WTC11 (cell line): ENCODE measurements around the gene FEM1B. TPM values are rescaled to one million over a fixed set of nuclear protein-coding genes. Genes with fewer than 3 reads are reported as not detected.

Source experiments
- ATAC-seq: fragments of 200-7000 bp; cut with Tn5 transposase; 2 replicates; pipeline ENCODE4 v1.10.0; 2021; ENCODE audit warnings: mild to moderate bottlenecking, moderate library complexity
- CTCF ChIA-PET: fragments of 300-600 bp; sonication (Branson Sonifier 250); formaldehyde crosslinking; loops from one replicate; lab custom pipeline; 2021; ENCODE audit warnings: antibody characterized with exemption; lab: Charles Lee
- POLR2A ChIA-PET: fragments of 350-600 bp; sonication (Branson Sonifier 250); formaldehyde crosslinking; loops from one replicate; lab custom pipeline; 2021; ENCODE audit warnings: antibody characterized with exemption; lab: Charles Lee
- DNase-seq: peaks from one replicate; pipeline ENCODE4 v3.0.0; 2021; ENCODE audit warnings: low spot score
- H3K27ac Mint-ChIP-seq: 2 replicates; pipeline ENCODE4 v1.8.0; 2021; ENCODE audit warnings: mixed read lengths
- H3K27me3 Mint-ChIP-seq: 2 replicates; pipeline ENCODE4 v1.8.0; 2021; ENCODE audit warnings: low read depth, mild to moderate bottlenecking, moderate library complexity, mixed read lengths
- H3K36me3 Mint-ChIP-seq: 2 replicates; pipeline ENCODE4 v1.8.0; 2021; ENCODE audit warnings: mixed read lengths
- H3K4me1 Mint-ChIP-seq: 2 replicates; pipeline ENCODE4 v1.8.0; 2022; ENCODE audit warnings: mixed read lengths
- H3K4me3 Mint-ChIP-seq: 2 replicates; pipeline ENCODE4 v1.8.0; 2021; ENCODE audit warnings: mild to moderate bottlenecking, moderate library complexity, mixed read lengths
- H3K9me3 Mint-ChIP-seq: 2 replicates; pipeline ENCODE4 v1.8.0; 2021; ENCODE audit warnings: mixed read lengths
- CREB1 ChIP-seq: sonication (generic); formaldehyde crosslinking; IDR thresholded peaks from 2 replicates; pipeline ENCODE4 v1.8.0; 2023; ENCODE audit warnings: mild to moderate bottlenecking, missing genetic modification reagents
- CREM ChIP-seq: sonication (generic); formaldehyde crosslinking; IDR thresholded peaks from 2 replicates; pipeline ENCODE4 v1.8.1; 2022; ENCODE audit warnings: mild to moderate bottlenecking, missing genetic modification reagents, moderate library complexity
- GABPB1 ChIP-seq: sonication (generic); formaldehyde crosslinking; IDR thresholded peaks from 2 replicates; pipeline ENCODE4 v1.8.1; 2023; ENCODE audit warnings: mild to moderate bottlenecking, missing genetic modification reagents
- HMGXB4 ChIP-seq: sonication (generic); formaldehyde crosslinking; IDR thresholded peaks from 2 replicates; pipeline ENCODE4 v1.8.1; 2023; ENCODE audit warnings: mild to moderate bottlenecking, moderate library complexity, missing genetic modification reagents
- JAZF1 ChIP-seq: fragments of 250-450 bp; sonication (Bioruptor Pico); IDR thresholded peaks from 2 replicates; pipeline ENCODE4 v1.9.0; 2021; ENCODE audit warnings: moderate library complexity, mild to moderate bottlenecking, inconsistent platforms
- JUN ChIP-seq: sonication (generic); formaldehyde crosslinking; IDR thresholded peaks from 2 replicates; pipeline ENCODE4 v1.8.0; 2023; ENCODE audit warnings: mild to moderate bottlenecking, missing genetic modification reagents
- MXD4 ChIP-seq: fragments of 250-450 bp; sonication (Bioruptor Pico); IDR thresholded peaks from 2 replicates; pipeline ENCODE4 v1.8.0; 2021; ENCODE audit warnings: mild to moderate bottlenecking, moderate library complexity, borderline replicate concordance
- NR3C1 ChIP-seq: sonication (generic); formaldehyde crosslinking; conservative IDR thresholded peaks from 2 replicates; pipeline ENCODE4 v1.8.1; 2023; ENCODE audit warnings: low read depth, mild to moderate bottlenecking, missing genetic modification reagents
- PRRX2 ChIP-seq: fragments of 250-450 bp; sonication (Bioruptor Pico); IDR thresholded peaks from 2 replicates; pipeline ENCODE4 v1.8.0; 2021; ENCODE audit warnings: mild to moderate bottlenecking
- RORB ChIP-seq: fragments of 250-450 bp; sonication (Bioruptor Pico); IDR thresholded peaks from 2 replicates; pipeline ENCODE4 v1.9.0; 2021; ENCODE audit warnings: mild to moderate bottlenecking
- SP1 ChIP-seq: sonication (generic); formaldehyde crosslinking; conservative IDR thresholded peaks from 2 replicates; pipeline ENCODE4 v1.8.1; 2022; ENCODE audit warnings: missing genetic modification reagents
- USF1 ChIP-seq: sonication (generic); formaldehyde crosslinking; IDR thresholded peaks from 2 replicates; pipeline ENCODE4 v1.8.0; 2022; ENCODE audit warnings: mild to moderate bottlenecking, missing genetic modification reagents
- ZNF121 ChIP-seq: sonication (generic); formaldehyde crosslinking; IDR thresholded peaks from 2 replicates; pipeline ENCODE4 v1.8.0; 2023; ENCODE audit warnings: missing genetic modification reagents
- ZNF396 ChIP-seq: fragments of 250-450 bp; sonication (Bioruptor Pico); IDR thresholded peaks from 2 replicates; pipeline ENCODE4 v1.8.0; 2021; ENCODE audit warnings: mild to moderate bottlenecking, moderate library complexity, borderline replicate concordance
- ZSCAN18 ChIP-seq: fragments of 250-450 bp; sonication (Bioruptor Pico); IDR thresholded peaks from 2 replicates; pipeline ENCODE4 v2.1.2; 2022; ENCODE audit warnings: mild to moderate bottlenecking, moderate library complexity
- total RNA-seq: library from RNA; stranded (reverse); gene quantifications from 3 replicates; pipeline ENCODE4 v1.2.3, GENCODE V29; 2021
- TF ChIP-seq, protein P1 (sequence below): sonication (generic); formaldehyde crosslinking; IDR thresholded peaks from 2 replicates; pipeline ENCODE4 v1.8.0; 2022; ENCODE audit warnings: mild to moderate bottlenecking, missing genetic modification reagents
- TF ChIP-seq, protein P2 (sequence below): sonication (generic); formaldehyde crosslinking; IDR thresholded peaks from 2 replicates; pipeline ENCODE4 v1.8.1; 2022; ENCODE audit warnings: low read depth, mild to moderate bottlenecking, moderate library complexity, missing genetic modification reagents, borderline replicate concordance
- TF ChIP-seq, protein P3 (sequence below): sonication (generic); formaldehyde crosslinking; IDR thresholded peaks from 2 replicates; pipeline ENCODE4 v1.8.1; 2023; ENCODE audit warnings: mild to moderate bottlenecking, missing genetic modification reagents, moderate library complexity
- TF ChIP-seq, protein P4 (sequence below): fragments of 250-450 bp; sonication (Bioruptor Pico); IDR thresholded peaks from 2 replicates; pipeline ENCODE4 v1.9.0; 2021; ENCODE audit warnings: moderate library complexity, mild to moderate bottlenecking, inconsistent platforms, borderline replicate concordance

FEM1B gene
- total RNA-seq, 1 experiment from 2014 or later: 64.8 TPM

GRCh38 chr15:68330901-68331300 lies 53.4 kb downstream of the FEM1B start:
- Mint-ChIP-seq H3K27me3 (peaks cover 8% of the 10 kb centered on the region), H3K4me3 (no peak overlapping the region), H3K9me3 (no peaks in the 10 kb centered on the region), H3K4me1 (peaks cover 46% of the 10 kb centered on the region), H3K36me3 (no peaks in the 10 kb centered on the region), H3K27ac (no peak overlapping the region)
- DNase-seq: no peak
- peak; percentile 36 for ATAC-seq
- POLR2A ChIA-PET: no interaction called here
- TF ChIP-seq NR3C1 (CRISPR knock-in tag): no peak
- no peak for TF ChIP-seq JAZF1 (CRISPR knock-in tag)
- TF ChIP-seq ZSCAN18 (CRISPR knock-in tag): no peak
- TF ChIP-seq CREB1: no peak
- CTCF ChIA-PET: interaction anchor here (2.6 kb wide), 1 partner anchor 15 kb away, joined by 15 read pairs; no protein-coding TSS in a partner anchor

DNA sequence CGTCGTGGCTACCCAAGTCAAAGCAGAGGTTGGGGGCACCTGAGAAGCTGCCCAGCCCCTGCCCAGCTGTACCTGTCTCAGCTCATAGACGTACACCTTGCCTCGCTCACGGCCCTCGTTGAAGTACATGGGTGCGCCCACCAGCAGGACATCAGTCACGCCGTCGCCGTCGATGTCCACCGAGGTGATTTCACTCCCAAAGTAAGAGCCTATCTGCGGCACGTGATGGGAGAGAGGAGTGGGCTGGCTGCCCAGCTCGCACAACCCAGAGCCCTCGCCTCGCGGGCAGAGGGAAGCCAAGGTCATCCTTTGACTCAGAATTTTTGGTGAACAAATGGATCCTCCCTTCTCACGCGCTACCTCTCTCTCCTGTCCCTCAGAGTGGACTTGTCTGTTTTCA lies 54.7 kb downstream of the FEM1B start:
- H3K4me1 Mint-ChIP-seq: peaks cover 40% of the 10 kb centered on the region
- H3K36me3 Mint-ChIP-seq: no peaks in the 10 kb centered on the region
- CTCF ChIA-PET: interaction anchor here (0.8 to 2.6 kb wide), 2 partner anchors 16 to 342 kb away, joined by 3 to 15 read pairs; no protein-coding TSS in a partner anchor
- ATAC-seq (no peak), DNase-seq (no peak)
- TF ChIP-seq ZSCAN18 (CRISPR knock-in tag) (no peak), GABPB1 (CRISPR knock-in tag) (no peak), HMGXB4 (CRISPR knock-in tag) (no peak), PRRX2 (CRISPR knock-in tag) (no peak), ZNF396 (no peak), ZNF121 (CRISPR knock-in tag) (no peak), JUN (no peak), SP1 (CRISPR knock-in tag) (no peak)
- no peak overlapping the region for H3K4me3 Mint-ChIP-seq
- POLR2A ChIA-PET: no interaction called here
- H3K27me3 Mint-ChIP-seq: peaks cover 8% of the 10 kb centered on the region
- H3K27ac Mint-ChIP-seq: no peak overlapping the region; the same call in 1 of the 2 replicates
- no peaks in the 10 kb centered on the region for H3K9me3 Mint-ChIP-seq

- DNase-seq: no peak
- CTCF ChIA-PET: interaction anchor here (0.6 to 3.1 kb wide), 8 partner anchors 9 to 110 kb away, joined by 3 to 14 read pairs (median 5); no protein-coding TSS in a partner anchor
- H3K36me3 Mint-ChIP-seq: no peaks in the 10 kb centered on the region
- peaks cover 5% of the 10 kb centered on the region; the same call in 1 of the 2 replicates for H3K27me3 Mint-ChIP-seq
- no peak overlapping the region for H3K4me3 Mint-ChIP-seq
- POLR2A ChIA-PET: interaction anchor here (0.8 to 0.9 kb wide), 2 partner anchors 12 to 410 kb away, joined by 3 to 11 read pairs; no protein-coding TSS in a partner anchor
- peaks cover 23% of the 10 kb centered on the region for H3K4me1 Mint-ChIP-seq
- no peak; the same call in 1 of the 2 replicates for ATAC-seq
- H3K27ac Mint-ChIP-seq: no peak overlapping the region
- H3K9me3 Mint-ChIP-seq: no peaks in the 10 kb centered on the region
- TF ChIP-seq, protein P1, sequence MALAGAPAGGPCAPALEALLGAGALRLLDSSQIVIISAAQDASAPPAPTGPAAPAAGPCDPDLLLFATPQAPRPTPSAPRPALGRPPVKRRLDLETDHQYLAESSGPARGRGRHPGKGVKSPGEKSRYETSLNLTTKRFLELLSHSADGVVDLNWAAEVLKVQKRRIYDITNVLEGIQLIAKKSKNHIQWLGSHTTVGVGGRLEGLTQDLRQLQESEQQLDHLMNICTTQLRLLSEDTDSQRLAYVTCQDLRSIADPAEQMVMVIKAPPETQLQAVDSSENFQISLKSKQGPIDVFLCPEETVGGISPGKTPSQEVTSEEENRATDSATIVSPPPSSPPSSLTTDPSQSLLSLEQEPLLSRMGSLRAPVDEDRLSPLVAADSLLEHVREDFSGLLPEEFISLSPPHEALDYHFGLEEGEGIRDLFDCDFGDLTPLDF (CRISPR knock-in tag): no peak
- TF ChIP-seq USF1: no peak
- TF ChIP-seq, protein P2, sequence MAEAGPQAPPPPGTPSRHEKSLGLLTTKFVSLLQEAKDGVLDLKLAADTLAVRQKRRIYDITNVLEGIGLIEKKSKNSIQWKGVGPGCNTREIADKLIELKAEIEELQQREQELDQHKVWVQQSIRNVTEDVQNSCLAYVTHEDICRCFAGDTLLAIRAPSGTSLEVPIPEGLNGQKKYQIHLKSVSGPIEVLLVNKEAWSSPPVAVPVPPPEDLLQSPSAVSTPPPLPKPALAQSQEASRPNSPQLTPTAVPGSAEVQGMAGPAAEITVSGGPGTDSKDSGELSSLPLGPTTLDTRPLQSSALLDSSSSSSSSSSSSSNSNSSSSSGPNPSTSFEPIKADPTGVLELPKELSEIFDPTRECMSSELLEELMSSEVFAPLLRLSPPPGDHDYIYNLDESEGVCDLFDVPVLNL (CRISPR knock-in tag): no peak
- TF ChIP-seq ZNF121 (CRISPR knock-in tag): no peak
- no peak for TF ChIP-seq MXD4 (CRISPR knock-in tag)
- TF ChIP-seq, protein P3, sequence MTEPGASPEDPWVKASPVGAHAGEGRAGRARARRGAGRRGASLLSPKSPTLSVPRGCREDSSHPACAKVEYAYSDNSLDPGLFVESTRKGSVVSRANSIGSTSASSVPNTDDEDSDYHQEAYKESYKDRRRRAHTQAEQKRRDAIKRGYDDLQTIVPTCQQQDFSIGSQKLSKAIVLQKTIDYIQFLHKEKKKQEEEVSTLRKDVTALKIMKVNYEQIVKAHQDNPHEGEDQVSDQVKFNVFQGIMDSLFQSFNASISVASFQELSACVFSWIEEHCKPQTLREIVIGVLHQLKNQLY (CRISPR knock-in tag): no peak
- no peak for TF ChIP-seq CREM
- TF ChIP-seq, protein P4, sequence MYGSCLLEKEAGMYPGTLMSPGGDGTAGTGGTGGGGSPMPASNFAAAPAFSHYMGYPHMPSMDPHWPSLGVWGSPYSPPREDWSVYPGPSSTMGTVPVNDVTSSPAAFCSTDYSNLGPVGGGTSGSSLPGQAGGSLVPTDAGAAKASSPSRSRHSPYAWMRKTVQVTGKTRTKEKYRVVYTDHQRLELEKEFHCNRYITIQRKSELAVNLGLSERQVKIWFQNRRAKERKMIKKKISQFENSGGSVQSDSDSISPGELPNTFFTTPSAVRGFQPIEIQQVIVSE: no peak
- TF ChIP-seq RORB (CRISPR knock-in tag): no peak
Observed at GRCh38 chr15:68333775-68334470, 56.4 kb downstream of the FEM1B start.
